Astrocyte of the spinal cord (primary cell): ENCODE measurements around the gene CPT1B.

ENCODE experiments used
- DNase-seq: peaks from one replicate; pipeline ENCODE4 v3.0.0; 2011; ENCODE audit warnings: low read depth, low spot score
- H3K4me3 ChIP-seq: 2 replicates; pipeline ENCODE4 v1.5.1; 2011; ENCODE audit warnings: low read depth, mild to moderate bottlenecking, low read length, moderate library complexity
- CTCF ChIP-seq: IDR thresholded peaks from 2 replicates; pipeline ENCODE4 v1.5.1; 2012; ENCODE audit warnings: low read depth, mild to moderate bottlenecking, low read length, inconsistent platforms
- in situ Hi-C: cut with HindIII; loops from 2 replicates; pipeline ENCODE4 v1.10.0; 2017; ENCODE audit warnings: low sequenced_read_pairs

CPT1B gene

GRCh38 chr22:50563413-50564160 lies 14.6 kb downstream of the CPT1B start:
- DNase-seq = no peak
- no peak for TF ChIP-seq CTCF
- H3K4me3 ChIP-seq = peak overlapping the region; percentile 51
- in situ Hi-C loops = no loop called here

GRCh38 chr22:50562523-50563412 lies 15.5 kb downstream of the CPT1B start, which contains the start of gene SYCE3:
Gene SYCE3 (minus strand): TSS chr22:50562919. CDS start chr22:50556405, 6,514 bp downstream.
- in situ Hi-C loops = no loop called here
- peak within 1 kb of the TSS; percentile 51 for H3K4me3 ChIP-seq
- TF ChIP-seq CTCF = peak; percentile 83
- peak; percentile 81 for DNase-seq

- DNase-seq = no peak
- H3K4me3 ChIP-seq = no peak overlapping the region
- TF ChIP-seq CTCF = no peak
- in situ Hi-C loops = no loop called here
Observed at GRCh38 chr22:50561401-50562358, 16.5 kb downstream of the CPT1B start.

GRCh38 chr22:50560034-50560433 lies 18.2 kb downstream of the CPT1B start:
- H3K4me3 ChIP-seq = no peak overlapping the region
- DNase-seq = no peak
- in situ Hi-C loops = no loop called here
- no peak for TF ChIP-seq CTCF

GRCh38 chr22:50556703-50557102 lies 21.5 kb downstream of the CPT1B start:
- in situ Hi-C loops = no loop called here
- TF ChIP-seq CTCF = no peak
- H3K4me3 ChIP-seq = no peak overlapping the region
- no peak for DNase-seq

- no peak for TF ChIP-seq CTCF
- in situ Hi-C loops = no loop called here
- no peak overlapping the region for H3K4me3 ChIP-seq
- no peak for DNase-seq
Observed at GRCh38 chr22:50553310-50553709, 24.9 kb downstream of the CPT1B start.
